ENCODE results near the gene EPN2.

Gene EPN2

DNA sequence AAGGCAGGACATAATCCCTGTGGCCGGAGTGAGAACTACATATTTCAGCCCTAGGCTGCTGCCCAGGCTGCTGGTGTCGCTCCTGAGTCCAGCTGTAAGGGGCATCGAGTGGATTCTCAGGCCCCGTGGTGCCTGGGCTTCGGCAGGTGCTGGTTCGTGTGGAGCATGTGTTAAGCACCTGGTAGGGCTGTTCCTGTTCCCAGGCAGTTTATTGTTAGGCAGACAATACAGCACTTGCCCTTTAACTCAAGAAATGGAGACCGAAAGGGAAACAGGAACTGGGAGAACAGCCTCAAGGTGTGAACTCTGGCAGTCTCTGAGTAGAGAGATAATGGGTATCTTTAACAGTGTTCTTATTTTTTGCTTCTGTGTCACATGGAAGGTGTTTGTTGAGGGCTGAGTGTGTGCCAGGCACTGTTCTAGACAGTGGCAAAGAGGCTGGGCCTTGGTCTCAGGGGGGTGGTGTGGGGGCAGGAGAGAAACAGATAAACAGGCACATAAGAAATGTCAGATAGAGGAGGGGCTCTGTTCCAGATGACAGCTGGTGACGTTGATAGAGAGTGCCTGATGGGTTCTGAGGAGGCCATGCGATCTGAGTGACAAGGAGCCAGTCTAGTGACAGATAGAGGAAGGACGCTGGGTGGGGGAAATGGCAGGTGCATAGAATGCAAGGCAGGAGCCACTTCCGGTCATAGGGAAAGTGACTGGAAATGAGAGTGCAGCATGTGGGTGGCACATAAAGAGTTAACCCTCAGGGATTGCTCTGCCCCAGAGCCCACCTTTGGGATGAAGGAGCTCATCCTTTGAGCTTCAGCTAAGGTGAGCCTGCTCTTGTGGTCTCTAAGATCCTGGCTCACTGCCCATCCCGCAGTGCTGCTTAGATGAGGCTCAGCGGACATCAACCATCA is 33.8 kb downstream of the EPN2 start:
- TF ChIP-seq, protein P1, sequence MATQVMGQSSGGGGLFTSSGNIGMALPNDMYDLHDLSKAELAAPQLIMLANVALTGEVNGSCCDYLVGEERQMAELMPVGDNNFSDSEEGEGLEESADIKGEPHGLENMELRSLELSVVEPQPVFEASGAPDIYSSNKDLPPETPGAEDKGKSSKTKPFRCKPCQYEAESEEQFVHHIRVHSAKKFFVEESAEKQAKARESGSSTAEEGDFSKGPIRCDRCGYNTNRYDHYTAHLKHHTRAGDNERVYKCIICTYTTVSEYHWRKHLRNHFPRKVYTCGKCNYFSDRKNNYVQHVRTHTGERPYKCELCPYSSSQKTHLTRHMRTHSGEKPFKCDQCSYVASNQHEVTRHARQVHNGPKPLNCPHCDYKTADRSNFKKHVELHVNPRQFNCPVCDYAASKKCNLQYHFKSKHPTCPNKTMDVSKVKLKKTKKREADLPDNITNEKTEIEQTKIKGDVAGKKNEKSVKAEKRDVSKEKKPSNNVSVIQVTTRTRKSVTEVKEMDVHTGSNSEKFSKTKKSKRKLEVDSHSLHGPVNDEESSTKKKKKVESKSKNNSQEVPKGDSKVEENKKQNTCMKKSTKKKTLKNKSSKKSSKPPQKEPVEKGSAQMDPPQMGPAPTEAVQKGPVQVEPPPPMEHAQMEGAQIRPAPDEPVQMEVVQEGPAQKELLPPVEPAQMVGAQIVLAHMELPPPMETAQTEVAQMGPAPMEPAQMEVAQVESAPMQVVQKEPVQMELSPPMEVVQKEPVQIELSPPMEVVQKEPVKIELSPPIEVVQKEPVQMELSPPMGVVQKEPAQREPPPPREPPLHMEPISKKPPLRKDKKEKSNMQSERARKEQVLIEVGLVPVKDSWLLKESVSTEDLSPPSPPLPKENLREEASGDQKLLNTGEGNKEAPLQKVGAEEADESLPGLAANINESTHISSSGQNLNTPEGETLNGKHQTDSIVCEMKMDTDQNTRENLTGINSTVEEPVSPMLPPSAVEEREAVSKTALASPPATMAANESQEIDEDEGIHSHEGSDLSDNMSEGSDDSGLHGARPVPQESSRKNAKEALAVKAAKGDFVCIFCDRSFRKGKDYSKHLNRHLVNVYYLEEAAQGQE (IDR thresholded peaks at IDR 0.05; ENCODE audit: insufficient read depth in 1 of 2, low read depth in 2 of 2, low read length in 2 of 2) = no peak
- TF ChIP-seq TAF1 (IDR thresholded peaks at IDR 0.05; ENCODE audit: borderline replicate concordance, insufficient read depth, low read length) = no peak
- no peak for TF ChIP-seq SIN3A (IDR thresholded peaks at IDR 0.05; ENCODE audit: borderline replicate concordance, insufficient read depth, low read length)
- no peak for TF ChIP-seq FOXP2 (optimal IDR thresholded peaks at IDR 0.05; ENCODE audit: borderline replicate concordance, extremely low read depth, extremely low read length, insufficient read depth)
- no peak for TF ChIP-seq POLR2AphosphoS5 (IDR thresholded peaks at IDR 0.05; ENCODE audit: low read depth, low read length)

DNA sequence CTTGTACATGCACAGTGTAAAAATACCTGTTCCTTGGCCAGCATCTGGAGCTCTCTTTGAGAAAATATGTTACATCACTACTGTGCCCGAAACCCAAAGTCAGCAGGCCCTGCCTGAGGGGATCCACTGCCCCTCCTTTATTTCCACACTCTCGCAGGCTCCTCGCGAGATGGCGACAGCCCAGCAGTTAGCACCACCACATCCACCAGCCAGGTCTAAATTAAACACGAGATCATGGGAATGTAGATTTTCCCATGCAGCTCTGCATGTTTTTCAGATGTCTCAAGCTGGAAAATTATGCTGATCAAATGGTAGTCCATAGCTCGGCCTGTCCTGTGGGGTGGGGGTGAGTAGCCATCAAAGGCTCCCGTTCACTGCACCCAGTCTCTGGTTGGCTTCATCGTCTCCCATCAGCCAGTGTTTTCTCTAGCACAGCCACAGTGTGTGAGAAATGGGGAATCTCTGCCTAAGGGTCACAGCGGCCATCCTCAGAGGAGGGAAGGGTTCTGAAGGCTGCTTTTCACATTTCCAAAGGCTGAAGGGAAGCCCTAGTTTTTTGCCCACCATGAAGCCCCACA is 34.7 kb downstream of the EPN2 start:
- TF ChIP-seq SIN3A (IDR thresholded peaks at IDR 0.05; ENCODE audit: borderline replicate concordance, insufficient read depth, low read length) = no peak
- no peak for TF ChIP-seq POLR2AphosphoS5 (IDR thresholded peaks at IDR 0.05; ENCODE audit: low read depth, low read length)
- TF ChIP-seq FOXP2 (optimal IDR thresholded peaks at IDR 0.05; ENCODE audit: borderline replicate concordance, extremely low read depth, extremely low read length, insufficient read depth) = no peak
- no peak for TF ChIP-seq TAF1 (IDR thresholded peaks at IDR 0.05; ENCODE audit: borderline replicate concordance, insufficient read depth, low read length)
- TF ChIP-seq, protein P1 (IDR thresholded peaks at IDR 0.05; ENCODE audit: insufficient read depth in 1 of 2, low read depth in 2 of 2, low read length in 2 of 2) = no peak

DNA sequence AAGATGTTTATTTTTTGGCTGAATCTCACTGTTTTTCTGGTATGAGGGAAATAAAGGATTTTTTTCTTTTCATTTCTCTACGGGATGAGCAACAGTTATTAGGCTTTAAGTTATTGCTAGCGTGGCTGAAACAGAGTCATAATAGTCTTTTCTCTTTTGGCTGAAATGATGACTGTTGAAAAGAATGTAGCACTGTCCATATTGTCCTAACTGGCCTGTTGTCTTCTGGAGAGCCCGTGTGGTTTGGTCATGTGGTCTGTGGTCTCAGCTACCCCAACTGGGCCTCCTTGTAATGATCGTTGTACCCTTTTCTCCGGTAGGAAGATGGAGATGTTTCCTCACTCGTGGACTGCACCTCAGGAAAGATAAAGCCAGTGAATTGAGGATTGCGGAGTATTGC is 36.6 kb downstream of the EPN2 start:
- TF ChIP-seq TAF1 (IDR thresholded peaks at IDR 0.05; ENCODE audit: borderline replicate concordance, insufficient read depth, low read length) = no peak
- TF ChIP-seq FOXP2 (optimal IDR thresholded peaks at IDR 0.05; ENCODE audit: borderline replicate concordance, extremely low read depth, extremely low read length, insufficient read depth) = no peak
- TF ChIP-seq POLR2AphosphoS5 (IDR thresholded peaks at IDR 0.05; ENCODE audit: low read depth, low read length) = no peak
- TF ChIP-seq, protein P1 (IDR thresholded peaks at IDR 0.05; ENCODE audit: insufficient read depth in 1 of 2, low read depth in 2 of 2, low read length in 2 of 2) = no peak
- no peak for TF ChIP-seq SIN3A (IDR thresholded peaks at IDR 0.05; ENCODE audit: borderline replicate concordance, insufficient read depth, low read length)

DNA sequence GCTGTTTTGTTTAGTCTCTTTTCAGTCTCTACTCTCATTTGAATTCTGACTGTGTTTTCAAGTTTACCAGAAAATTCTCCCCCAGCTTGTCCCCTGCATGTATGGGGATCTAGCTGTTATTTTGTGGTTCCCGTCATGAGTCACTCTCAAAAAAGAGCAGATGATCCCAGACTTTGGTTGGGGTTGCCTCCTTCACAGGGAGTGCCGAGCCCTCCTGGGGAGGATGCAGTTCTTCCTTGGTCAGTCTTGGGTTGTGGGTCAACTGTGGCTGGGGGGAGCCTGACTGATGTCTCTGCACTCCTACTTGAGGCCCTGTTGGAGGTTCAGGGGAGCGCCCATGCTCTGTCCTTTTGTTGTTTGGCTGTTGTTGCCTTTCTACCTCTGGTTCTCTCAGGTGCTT is 37.7 kb downstream of the EPN2 start:
- no peak for TF ChIP-seq POLR2AphosphoS5 (IDR thresholded peaks at IDR 0.05; ENCODE audit: low read depth, low read length)
- TF ChIP-seq SIN3A (IDR thresholded peaks at IDR 0.05; ENCODE audit: borderline replicate concordance, insufficient read depth, low read length) = no peak
- TF ChIP-seq FOXP2 (optimal IDR thresholded peaks at IDR 0.05; ENCODE audit: borderline replicate concordance, extremely low read depth, extremely low read length, insufficient read depth) = no peak
- TF ChIP-seq, protein P1 (IDR thresholded peaks at IDR 0.05; ENCODE audit: insufficient read depth in 1 of 2, low read depth in 2 of 2, low read length in 2 of 2) = no peak
- no peak for TF ChIP-seq TAF1 (IDR thresholded peaks at IDR 0.05; ENCODE audit: borderline replicate concordance, insufficient read depth, low read length)
